ENCODE data around the gene MMS19.

Gene MMS19

GRCh38 chr10:97452352-97452751 is 45.9 kb downstream of the MMS19 start:
- Histone ChIP-seq H3K36me3 (ENCODE audit: low read length) (no peaks in the 10 kb centered on the region), H3K4me2 (ENCODE audit: low read depth, low read length, poor library complexity, severe bottlenecking) (no peak overlapping the region), H3K4me3 (ENCODE audit: insufficient read depth, low read length, poor library complexity, severe bottlenecking) (no peak overlapping the region), H3K27me3 (ENCODE audit: low read length) (no peaks in the 10 kb centered on the region), H2AFZ (ENCODE audit: low read depth, low read length, severe bottlenecking) (no peak overlapping the region), H3K9ac (ENCODE audit: low read length) (no peak overlapping the region), H3K79me2 (ENCODE audit: insufficient read depth, low read length) (peaks cover 30% of the 10 kb centered on the region), H3K9me3 (ENCODE audit: insufficient read depth, low read length) (no peaks in the 10 kb centered on the region), H3K9me2 (replicated peaks; ENCODE audit: insufficient read depth, low read length) (no peaks in the 10 kb centered on the region), H3F3A (ENCODE audit: insufficient read depth) (no peaks in the 10 kb centered on the region), H3K27ac (ENCODE audit: low read depth, low read length) (no peak overlapping the region), H4K20me1 (ENCODE audit: low read depth, low read length) (no peaks in the 10 kb centered on the region)
- TF ChIP-seq CTCF (IDR thresholded peaks at IDR 0.05; ENCODE audit: insufficient read depth, low read length, poor library complexity, severe bottlenecking) (no peak), EZH2phosphoT487 (conservative IDR thresholded peaks at IDR 0.05; ENCODE audit: low read length) (no peak)

DNA sequence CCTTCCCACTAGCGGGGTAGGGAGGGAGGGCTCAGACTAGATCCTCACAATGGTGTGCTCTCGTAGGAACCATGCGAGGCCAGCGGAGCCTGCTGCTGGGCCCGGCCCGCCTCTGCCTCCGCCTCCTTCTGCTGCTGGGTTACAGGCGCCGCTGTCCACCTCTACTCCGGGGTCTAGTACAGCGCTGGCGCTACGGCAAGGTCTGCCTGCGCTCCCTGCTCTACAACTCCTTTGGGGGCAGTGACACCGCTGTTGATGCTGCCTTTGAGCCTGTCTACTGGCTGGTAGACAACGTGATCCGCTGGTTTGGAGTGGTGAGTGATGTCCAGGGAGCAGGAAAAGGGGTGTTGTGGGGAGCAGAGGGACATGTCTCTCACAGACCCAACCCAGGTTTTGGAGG is 46.6 kb downstream of the MMS19 start:
- TF ChIP-seq EZH2phosphoT487 (conservative IDR thresholded peaks at IDR 0.05; ENCODE audit: low read length) (no peak), CTCF (IDR thresholded peaks at IDR 0.05; ENCODE audit: insufficient read depth, low read length, poor library complexity, severe bottlenecking) (no peak)

DNA sequence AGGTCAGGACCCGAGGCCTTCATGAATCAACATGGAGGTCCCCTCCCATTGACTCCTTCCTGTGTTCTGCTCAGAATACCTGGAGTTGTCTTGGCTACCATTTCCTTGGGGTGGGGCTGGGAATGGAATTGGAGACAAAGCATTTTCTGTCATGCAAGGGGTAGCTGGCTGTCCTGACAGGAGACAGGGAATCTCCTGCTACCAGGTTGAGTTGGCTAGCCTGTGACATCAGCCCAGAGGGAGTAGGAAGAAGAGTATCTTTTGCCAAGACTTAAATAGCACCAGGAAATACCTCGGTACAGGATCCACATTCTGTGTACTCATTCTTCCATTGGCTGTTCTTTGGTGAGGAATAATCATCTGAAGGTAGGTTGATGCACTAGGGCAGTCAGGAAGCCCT is 47.4 kb downstream of the MMS19 start:
- Histone ChIP-seq H3K27ac (ENCODE audit: low read depth, low read length) (no peak overlapping the region), H3K36me3 (ENCODE audit: low read length) (no peaks in the 10 kb centered on the region), H3K9ac (ENCODE audit: low read length) (no peak overlapping the region), H3K4me2 (ENCODE audit: low read depth, low read length, poor library complexity, severe bottlenecking) (no peak overlapping the region), H3K79me2 (ENCODE audit: insufficient read depth, low read length) (peaks cover 42% of the 10 kb centered on the region), H3K9me2 (replicated peaks; ENCODE audit: insufficient read depth, low read length) (no peaks in the 10 kb centered on the region), H3K27me3 (ENCODE audit: low read length) (no peaks in the 10 kb centered on the region), H3K9me3 (ENCODE audit: insufficient read depth, low read length) (no peaks in the 10 kb centered on the region), H3F3A (ENCODE audit: insufficient read depth) (no peaks in the 10 kb centered on the region), H4K20me1 (ENCODE audit: low read depth, low read length) (no peaks in the 10 kb centered on the region; the same call in 1 of the 2 replicates), H3K4me3 (ENCODE audit: insufficient read depth, low read length, poor library complexity, severe bottlenecking) (no peak overlapping the region), H2AFZ (ENCODE audit: low read depth, low read length, severe bottlenecking) (no peak overlapping the region)
- no peak for TF ChIP-seq CTCF (IDR thresholded peaks at IDR 0.05; ENCODE audit: insufficient read depth, low read length, poor library complexity, severe bottlenecking)
- TF ChIP-seq EZH2phosphoT487 (conservative IDR thresholded peaks at IDR 0.05; ENCODE audit: low read length), result no peak

More for the DNA sequence above, 46.6 kb downstream of the MMS19 start:
- Histone ChIP-seq H3K27ac (ENCODE audit: low read depth, low read length) (no peak overlapping the region), H3K4me2 (ENCODE audit: low read depth, low read length, poor library complexity, severe bottlenecking) (no peak overlapping the region), H3K4me3 (ENCODE audit: insufficient read depth, low read length, poor library complexity, severe bottlenecking) (no peak overlapping the region), H3K27me3 (ENCODE audit: low read length) (no peaks in the 10 kb centered on the region), H2AFZ (ENCODE audit: low read depth, low read length, severe bottlenecking) (no peak overlapping the region), H3F3A (ENCODE audit: insufficient read depth) (no peaks in the 10 kb centered on the region), H3K9me3 (ENCODE audit: insufficient read depth, low read length) (no peaks in the 10 kb centered on the region), H3K79me2 (ENCODE audit: insufficient read depth, low read length) (peaks cover 38% of the 10 kb centered on the region), H3K36me3 (ENCODE audit: low read length) (no peaks in the 10 kb centered on the region), H4K20me1 (ENCODE audit: low read depth, low read length) (no peaks in the 10 kb centered on the region; the same call in 1 of the 2 replicates), H3K9me2 (replicated peaks; ENCODE audit: insufficient read depth, low read length) (no peaks in the 10 kb centered on the region), H3K9ac (ENCODE audit: low read length) (no peak overlapping the region)

All from SU-DHL-6 (cell line).